HepG2 (cell line): Measurements from ENCODE around the gene STK11. TPM values are rescaled to one million over a fixed set of nuclear protein-coding genes. Genes with fewer than 3 reads are reported as not detected.

Source experiments
- DR1 ChIP-seq: sonication (generic); formaldehyde crosslinking; IDR thresholded peaks from 2 replicates; pipeline ENCODE4 v1.8.0; 2021; ENCODE audit warnings: mild to moderate bottlenecking, missing genetic modification reagents, inconsistent platforms
- ERF ChIP-seq: IDR thresholded peaks from 2 replicates; pipeline ENCODE4 v1.6.1; 2018; ENCODE audit warnings: missing biosample characterization, missing genetic modification reagents
- HNF4G ChIP-seq, 2 experiments: sonication (generic) in 1 of 2; formaldehyde crosslinking in 1 of 2; IDR thresholded peaks; 2 replicates each; pipeline versions ENCODE4 v1.4.0 to v1.6.1; 2011 to 2020; ENCODE audit warnings: borderline replicate concordance in 2 of 2, low read depth in 2 of 2, mild to moderate bottlenecking in 2 of 2, low read length in 1 of 2, missing genetic modification reagents in 1 of 2, moderate library complexity in 1 of 2
- LCORL ChIP-seq, 2 experiments: fragments of 450-650 bp in 1 of 2; sonication (generic) in 1 of 2; formaldehyde crosslinking in 1 of 2; IDR thresholded peaks; 2 replicates each; pipeline versions ENCODE4 v1.5.0 to v1.6.1; 2017 to 2020; ENCODE audit warnings: antibody characterized with exemption in 1 of 2, missing genetic modification reagents in 1 of 2
- MAF1 ChIP-seq: sonication (generic); formaldehyde crosslinking; IDR thresholded peaks from 2 replicates; pipeline ENCODE4 v1.5.0; 2020; ENCODE audit warnings: missing genetic modification reagents, borderline replicate concordance
- MXD4 ChIP-seq: IDR thresholded peaks from 2 replicates; pipeline ENCODE4 v1.6.1; 2016; ENCODE audit warnings: mild to moderate bottlenecking, missing biosample characterization, missing genetic modification reagents
- NFYB ChIP-seq: sonication (generic); formaldehyde crosslinking; IDR thresholded peaks from 2 replicates; pipeline ENCODE4 v1.4.0; 2020; ENCODE audit warnings: missing genetic modification reagents
- PITX1 ChIP-seq: sonication (generic); formaldehyde crosslinking; IDR thresholded peaks from 2 replicates; pipeline ENCODE4 v1.5.1; 2020; ENCODE audit warnings: mild to moderate bottlenecking, missing genetic modification reagents
- ZBTB38 ChIP-seq: sonication (generic); formaldehyde crosslinking; IDR thresholded peaks from 2 replicates; pipeline ENCODE4 v1.5.1; 2020; ENCODE audit warnings: mild to moderate bottlenecking, missing genetic modification reagents
- ZKSCAN1 ChIP-seq: fragments of 150-350 bp; IDR thresholded peaks from 2 replicates; pipeline ENCODE4 v1.6.1; 2014; ENCODE audit warnings: low read length
- ZKSCAN5 ChIP-seq: sonication (generic); formaldehyde crosslinking; IDR thresholded peaks from 2 replicates; pipeline ENCODE4 v1.5.1; 2020; ENCODE audit warnings: mild to moderate bottlenecking, missing genetic modification reagents
- ZMAT3 ChIP-seq: sonication (generic); formaldehyde crosslinking; conservative IDR thresholded peaks from 2 replicates; pipeline ENCODE4 v1.7.0; 2021; ENCODE audit warnings: missing genetic modification reagents
- ZNF33B ChIP-seq: sonication (generic); formaldehyde crosslinking; IDR thresholded peaks from 2 replicates; pipeline ENCODE4 v1.5.1; 2020; ENCODE audit warnings: mild to moderate bottlenecking, missing genetic modification reagents
- ZNF552 ChIP-seq: sonication (generic); formaldehyde crosslinking; IDR thresholded peaks from 2 replicates; pipeline ENCODE4 v1.9.0; 2022; ENCODE audit warnings: missing genetic modification reagents, mild to moderate bottlenecking, borderline replicate concordance
- ZNF607 ChIP-seq: sonication (generic); formaldehyde crosslinking; IDR thresholded peaks from 2 replicates; pipeline ENCODE4 v1.5.1; 2020; ENCODE audit warnings: missing genetic modification reagents, mild to moderate bottlenecking, borderline replicate concordance
- ZNF747 ChIP-seq: sonication (generic); formaldehyde crosslinking; IDR thresholded peaks from 2 replicates; pipeline ENCODE4 v1.8.1; 2023; ENCODE audit warnings: missing genetic modification reagents, mild to moderate bottlenecking, borderline replicate concordance
- ZNF883 ChIP-seq: sonication (generic); formaldehyde crosslinking; IDR thresholded peaks from 2 replicates; pipeline ENCODE4 v1.5.1; 2020; ENCODE audit warnings: mild to moderate bottlenecking, missing genetic modification reagents; ENCODE audit errors: not compliant biosample characterization
- polyA plus RNA-seq, 8 experiments: library from polyadenylated mRNA; depleted of rRNA in 3 of 8; stranded (reverse) in 7 of 8; unstranded in 1 of 8; fragments of >200 nt; fragmentation: Illumina TruSeq in 4 of 8; extraction: Trizol in 4 of 8; gene quantifications; 2 replicates each; pipeline versions ENCODE4 v1.2.1 to v1.2.3, GENCODE V29; 2011 to 2016; ENCODE audit warnings: low read depth in 4 of 8, missing spikeins in 1 of 8, mixed read lengths in 1 of 8; ENCODE audit not compliant: insufficient read depth in 1 of 8
- total RNA-seq, 5 experiments: library from RNA; depleted of rRNA; stranded (reverse); fragments of >200 nt; fragmentation: Illumina TruSeq; extraction: Trizol; gene quantifications; 2 replicates each; pipeline ENCODE4 v1.2.3, GENCODE V29; 2016; ENCODE audit warnings: low read depth in 1 of 5
- TF ChIP-seq, protein P1 (sequence below): sonication (generic); formaldehyde crosslinking; IDR thresholded peaks from 2 replicates; pipeline ENCODE4 v1.4.0; 2020; ENCODE audit warnings: missing genetic modification reagents
- TF ChIP-seq, protein P2 (sequence below): sonication (generic); formaldehyde crosslinking; IDR thresholded peaks from 2 replicates; pipeline ENCODE4 v1.5.1; 2020; ENCODE audit warnings: mild to moderate bottlenecking, moderate library complexity, missing genetic modification reagents
- TF ChIP-seq, protein P3 (sequence below): sonication (generic); formaldehyde crosslinking; IDR thresholded peaks from 2 replicates; pipeline ENCODE4 v1.4.0; 2020; ENCODE audit warnings: missing genetic modification reagents
- TF ChIP-seq, protein P4 (sequence below): sonication (generic); formaldehyde crosslinking; IDR thresholded peaks from 2 replicates; pipeline ENCODE4 v1.5.1; 2020; ENCODE audit warnings: mild to moderate bottlenecking, missing genetic modification reagents

Gene STK11
- total and polyA plus RNA-seq, 2 of the 13 experiments (the other 11 are each of a cell fraction or from before 2014, with no cell fraction given) = 27.5 to 43.6 TPM

DNA sequence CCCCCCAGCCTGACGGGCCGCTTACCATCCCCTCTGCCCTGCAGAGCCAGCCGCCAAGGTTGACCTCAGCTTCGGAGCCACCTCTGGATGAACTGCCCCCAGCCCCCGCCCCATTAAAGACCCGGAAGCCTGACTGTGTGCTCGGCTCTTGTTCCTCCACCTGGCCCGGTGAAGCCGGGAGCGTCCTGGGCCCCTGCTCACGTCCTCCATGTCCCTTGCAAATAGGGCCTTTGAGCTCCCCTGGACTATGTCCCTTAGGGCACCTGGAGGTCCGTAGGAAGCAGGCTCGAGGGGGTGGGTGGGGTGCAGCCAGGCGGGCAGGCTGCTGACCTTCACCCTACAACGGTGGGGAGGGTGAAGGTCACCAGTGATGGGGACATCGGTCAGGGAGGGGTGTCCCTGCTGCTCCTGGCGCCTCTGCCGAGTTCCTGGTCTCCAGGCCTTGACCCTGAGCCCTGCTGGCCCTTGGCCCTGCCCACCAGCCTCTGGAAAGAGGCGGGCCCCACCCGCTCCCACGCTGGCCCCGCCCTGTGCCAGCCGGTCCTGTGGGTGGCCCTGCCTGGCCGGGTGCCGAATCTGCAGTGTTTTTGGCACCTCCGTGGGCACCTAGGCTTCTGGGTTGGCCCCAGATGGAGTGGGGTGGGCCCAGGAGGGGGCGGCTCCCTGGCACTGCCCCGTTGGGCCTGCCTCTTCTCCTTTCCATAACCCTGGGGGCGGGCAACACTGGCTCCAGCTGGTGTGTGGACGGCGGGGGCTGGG, 39.3 kb downstream of the STK11 start (continued):
- TF ChIP-seq LCORL (IDR thresholded peaks at IDR 0.05) (no peak), LCORL (CRISPR knock-in tag; IDR thresholded peaks at IDR 0.05) (peak; percentile 97), ZBTB38 (no peak; the same call in 1 of the 2 replicates), DR1 (CRISPR knock-in tag) (peak; percentile 44; the same call in 1 of the 2 replicates), ZNF33B (CRISPR knock-in tag) (no peak), NFYB (CRISPR knock-in tag) (peak; percentile 36), ERF (CRISPR knock-in tag) (peak; percentile 86; the same call in 1 of the 2 replicates), ZMAT3 (CRISPR knock-in tag) (peak; percentile 94), MXD4 (peak; percentile 71; the same call in 1 of the 2 replicates), MAF1 (CRISPR knock-in tag) (0 out of 2 replicates have a peak, but pooled peaks have one; percentile 15), ZNF552 (CRISPR knock-in tag) (no peak), ZNF607 (peak; percentile 53), ZNF747 (CRISPR knock-in tag) (peak; percentile 91), ZNF883 (no peak), ZKSCAN5 (no peak; the same call in 1 of the 2 replicates), HNF4G (IDR thresholded peaks at IDR 0.05; ENCODE audit: borderline replicate concordance, low read depth, low read length) (peak; percentile 97), HNF4G (CRISPR knock-in tag; IDR thresholded peaks at IDR 0.05; ENCODE audit: borderline replicate concordance, low read depth) (peak; percentile 99), ZKSCAN1 (peak; percentile 88), PITX1 (CRISPR knock-in tag) (peak; percentile 76)
- TF ChIP-seq, protein P1, sequence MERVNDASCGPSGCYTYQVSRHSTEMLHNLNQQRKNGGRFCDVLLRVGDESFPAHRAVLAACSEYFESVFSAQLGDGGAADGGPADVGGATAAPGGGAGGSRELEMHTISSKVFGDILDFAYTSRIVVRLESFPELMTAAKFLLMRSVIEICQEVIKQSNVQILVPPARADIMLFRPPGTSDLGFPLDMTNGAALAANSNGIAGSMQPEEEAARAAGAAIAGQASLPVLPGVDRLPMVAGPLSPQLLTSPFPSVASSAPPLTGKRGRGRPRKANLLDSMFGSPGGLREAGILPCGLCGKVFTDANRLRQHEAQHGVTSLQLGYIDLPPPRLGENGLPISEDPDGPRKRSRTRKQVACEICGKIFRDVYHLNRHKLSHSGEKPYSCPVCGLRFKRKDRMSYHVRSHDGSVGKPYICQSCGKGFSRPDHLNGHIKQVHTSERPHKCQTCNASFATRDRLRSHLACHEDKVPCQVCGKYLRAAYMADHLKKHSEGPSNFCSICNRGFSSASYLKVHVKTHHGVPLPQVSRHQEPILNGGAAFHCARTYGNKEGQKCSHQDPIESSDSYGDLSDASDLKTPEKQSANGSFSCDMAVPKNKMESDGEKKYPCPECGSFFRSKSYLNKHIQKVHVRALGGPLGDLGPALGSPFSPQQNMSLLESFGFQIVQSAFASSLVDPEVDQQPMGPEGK (CRISPR knock-in tag) = peak; percentile 99
- TF ChIP-seq, protein P2, sequence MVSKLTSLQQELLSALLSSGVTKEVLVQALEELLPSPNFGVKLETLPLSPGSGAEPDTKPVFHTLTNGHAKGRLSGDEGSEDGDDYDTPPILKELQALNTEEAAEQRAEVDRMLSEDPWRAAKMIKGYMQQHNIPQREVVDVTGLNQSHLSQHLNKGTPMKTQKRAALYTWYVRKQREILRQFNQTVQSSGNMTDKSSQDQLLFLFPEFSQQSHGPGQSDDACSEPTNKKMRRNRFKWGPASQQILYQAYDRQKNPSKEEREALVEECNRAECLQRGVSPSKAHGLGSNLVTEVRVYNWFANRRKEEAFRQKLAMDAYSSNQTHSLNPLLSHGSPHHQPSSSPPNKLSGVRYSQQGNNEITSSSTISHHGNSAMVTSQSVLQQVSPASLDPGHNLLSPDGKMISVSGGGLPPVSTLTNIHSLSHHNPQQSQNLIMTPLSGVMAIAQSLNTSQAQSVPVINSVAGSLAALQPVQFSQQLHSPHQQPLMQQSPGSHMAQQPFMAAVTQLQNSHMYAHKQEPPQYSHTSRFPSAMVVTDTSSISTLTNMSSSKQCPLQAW (CRISPR knock-in tag) = peak; percentile 91
- TF ChIP-seq, protein P3, sequence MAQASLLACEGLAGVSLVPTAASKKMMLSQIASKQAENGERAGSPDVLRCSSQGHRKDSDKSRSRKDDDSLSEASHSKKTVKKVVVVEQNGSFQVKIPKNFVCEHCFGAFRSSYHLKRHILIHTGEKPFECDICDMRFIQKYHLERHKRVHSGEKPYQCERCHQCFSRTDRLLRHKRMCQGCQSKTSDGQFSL (CRISPR knock-in tag) = peak; percentile 65; the same call in 1 of the 2 replicates
- TF ChIP-seq, protein P4, sequence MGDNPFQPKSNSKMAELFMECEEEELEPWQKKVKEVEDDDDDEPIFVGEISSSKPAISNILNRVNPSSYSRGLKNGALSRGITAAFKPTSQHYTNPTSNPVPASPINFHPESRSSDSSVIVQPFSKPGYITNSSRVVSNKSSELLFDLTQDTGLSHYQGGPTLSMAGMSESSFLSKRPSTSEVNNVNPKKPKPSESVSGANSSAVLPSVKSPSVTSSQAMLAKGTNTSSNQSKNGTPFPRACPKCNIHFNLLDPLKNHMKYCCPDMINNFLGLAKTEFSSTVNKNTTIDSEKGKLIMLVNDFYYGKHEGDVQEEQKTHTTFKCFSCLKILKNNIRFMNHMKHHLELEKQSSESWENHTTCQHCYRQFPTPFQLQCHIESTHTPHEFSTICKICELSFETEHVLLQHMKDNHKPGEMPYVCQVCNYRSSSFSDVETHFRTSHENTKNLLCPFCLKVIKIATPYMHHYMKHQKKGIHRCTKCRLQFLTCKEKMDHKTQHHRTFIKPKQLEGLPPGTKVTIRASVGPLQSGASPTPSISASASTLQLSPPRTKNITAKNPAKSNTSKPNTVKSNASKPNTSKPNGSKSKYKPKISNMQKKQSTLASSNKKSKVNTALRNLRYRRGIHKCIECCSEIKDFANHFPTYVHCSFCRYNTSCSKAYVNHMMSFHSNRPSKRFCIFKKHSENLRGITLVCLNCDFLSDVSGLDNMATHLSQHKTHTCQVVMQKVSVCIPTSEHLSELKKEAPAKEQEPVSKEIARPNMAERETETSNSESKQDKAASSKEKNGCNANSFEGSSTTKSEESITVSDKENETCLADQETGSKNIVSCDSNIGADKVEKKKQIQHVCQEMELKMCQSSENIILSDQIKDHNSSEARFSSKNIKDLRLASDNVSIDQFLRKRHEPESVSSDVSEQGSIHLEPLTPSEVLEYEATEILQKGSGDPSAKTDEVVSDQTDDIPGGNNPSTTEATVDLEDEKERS (CRISPR knock-in tag) = no peak
